Pancreas (tissue), 10 donors: Measurements from ENCODE around the gene GABARAP. TPM values are rescaled to one million over a fixed set of nuclear protein-coding genes. Genes with fewer than 3 reads are reported as not detected.

Experiments
- ATAC-seq, 4 donors: fragments of 200-7000 bp; cut with Tn5 transposase; one replicate each; pipeline versions ENCODE4 v1.8.0 to v1.9.1; 2020; ENCODE audit warnings: mild to moderate bottlenecking in 4 of 4, moderate library complexity in 4 of 4
- DNase-seq, 6 donors: peaks; one replicate each; pipeline ENCODE4 v3.0.0-alpha.2; 2020
- FAIRE-seq: peaks from 2 replicates; lab custom pipeline; 2012; peaks lifted over from hg19 to GRCh38; lab: Jason Lieb, UNC
- H3K27ac ChIP-seq, 4 donors: fragments of 200-600 bp; sonication (generic); 1 replicate in 3 of 4; 2 replicates in 1 of 4; pipeline versions ENCODE4 v1.5.0 to v1.8.0; 2020
- H3K27me3 ChIP-seq, 4 donors: fragments of 200-600 bp; one replicate each; pipeline ENCODE4 v1.8.0; 2021
- H3K36me3 ChIP-seq, 3 donors: fragments of 200-600 bp; sonication (generic) in 1 of 3; one replicate each; pipeline versions ENCODE4 v1.5.0 to v1.8.0; 2020 to 2021
- H3K4me1 ChIP-seq, 3 donors: fragments of 200-600 bp; one replicate each; pipeline ENCODE4 v1.8.0; 2021
- H3K4me3 ChIP-seq, 4 donors: fragments of 200-600 bp; sonication (generic) in 2 of 4; one replicate each; pipeline versions ENCODE4 v1.5.0 to v1.8.0; 2020 to 2021
- H3K9me3 ChIP-seq, 4 donors: fragments of 200-600 bp; one replicate each; pipeline ENCODE4 v1.8.0; 2021
- CTCF ChIP-seq, 4 donors: fragments of 200-600 bp; sonication (generic) in 3 of 4; IDR thresholded peaks; one replicate each; pipeline versions ENCODE4 v1.5.0 to v1.8.0; 2021; ENCODE audit warnings: antibody characterized with exemption in 4 of 4
- WGBS, 2 donors: extraction: QIAGEN DNeasy Blood & Tissue Kit; methylation state at CpG; one replicate each; pipeline ENCODE4 v1.1.7; 2013; 5-methylcytosine and 5-hydroxymethylcytosine counted together
- intact Hi-C, 3 donors: fragments of 100-400 bp; cut with DNase I; formaldehyde crosslinking; loops; one replicate each; pipeline versions ENCODE4 v1.11.1 to v1.14.2; 2022
- polyA plus RNA-seq, 2 donors: library from polyadenylated mRNA; stranded (reverse); fragments of 200-250 nt; gene quantifications; one replicate each; pipeline ENCODE4 v1.2.3, GENCODE V29; 2013
- total RNA-seq, 6 donors: library from RNA; stranded (reverse); fragmentation: NEBNext Ultra II Directional in 4 of 6; extraction: Animal tissue kit (Norgen Biotek cat#: 25700) in 4 of 6; gene quantifications; one replicate each; pipeline versions ENCODE4 v1.2.1 to v1.2.4, GENCODE V29; 2021 to 2023
- donor health status: healthy with polysubstance abuse.
- donor health status: DM: no; HTN: no; CAD: no; lungs with moderate emphysema.
- donor health status: DM: no; HTN: no; CAD: no.
- donor health status: control.
- donor health status: control.
- donor health status: Bipolar disorder and iron deficiency.
- donor health status: DM: yes; HTN: yes; CAD: no.
- donor health status: DM: no; HTN: no; CAD: no.
- donor health status: DM: no; HTN: no; CAD: no.
- donor health status: DM: yes; HTN: yes; CAD: no.

Gene GABARAP
- total and polyA plus RNA-seq, 8 donors, result 231 to 639 (median 312) TPM

GRCh38 chr17:7285679-7286078, 43.4 kb upstream of the GABARAP start:
- H3K36me3 ChIP-seq, result no peaks in the 10 kb centered on the region
- H3K4me3 ChIP-seq, result no peak overlapping the region
- no peak for FAIRE-seq
- H3K27me3 ChIP-seq, result no peaks in the 10 kb centered on the region
- 85 to 89% methylated on average over 12 of the region's 12 CpGs for WGBS, 2 donors
- H3K27ac ChIP-seq, result no peak overlapping the region
- H3K4me1 ChIP-seq, result peaks cover 4 to 13% (median 9%) of the 10 kb centered on the region in 3 donors
- intact Hi-C loops, result no loop called here
- DNase-seq, result no peak
- no peak for TF ChIP-seq CTCF (IDR thresholded peaks at IDR 0.05)
- H3K9me3 ChIP-seq, result no peaks in the 10 kb centered on the region
- ATAC-seq, result no peak

DNA sequence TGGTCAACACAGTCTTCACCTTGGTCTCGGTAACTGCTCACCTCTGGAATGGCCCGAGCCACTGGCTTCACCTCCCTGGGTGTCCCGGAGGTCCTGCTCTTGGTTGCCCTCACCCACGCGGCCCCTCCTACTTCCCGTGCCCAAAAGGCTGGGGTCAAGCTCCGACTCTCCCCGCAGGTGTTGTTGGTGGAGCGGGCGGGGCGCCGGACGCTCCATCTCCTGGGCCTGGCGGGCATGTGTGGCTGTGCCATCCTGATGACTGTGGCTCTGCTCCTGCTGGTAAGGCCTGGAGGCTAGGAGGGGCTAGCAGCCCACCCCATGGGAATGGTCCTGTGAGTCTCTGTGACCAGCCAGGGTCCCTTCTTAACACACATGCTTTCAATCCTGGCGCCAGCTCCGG, 42.7 kb upstream of the GABARAP start:
- 87 to 95% methylated on average over 16 of the region's 16 CpGs for WGBS, 2 donors
- FAIRE-seq, result no peak
- H3K27ac ChIP-seq, result no peak overlapping the region
- no peak overlapping the region for H3K4me3 ChIP-seq
- intact Hi-C loops, result no loop called here
- no peak for ATAC-seq
- H3K4me1 ChIP-seq, result peaks cover 5 to 14% (median 9%) of the 10 kb centered on the region in 3 donors
- no peak for DNase-seq
- no peak for TF ChIP-seq CTCF (IDR thresholded peaks at IDR 0.05)
- no peaks in the 10 kb centered on the region for H3K36me3 ChIP-seq
- no peaks in the 10 kb centered on the region for H3K9me3 ChIP-seq
- no peaks in the 10 kb centered on the region for H3K27me3 ChIP-seq

DNA sequence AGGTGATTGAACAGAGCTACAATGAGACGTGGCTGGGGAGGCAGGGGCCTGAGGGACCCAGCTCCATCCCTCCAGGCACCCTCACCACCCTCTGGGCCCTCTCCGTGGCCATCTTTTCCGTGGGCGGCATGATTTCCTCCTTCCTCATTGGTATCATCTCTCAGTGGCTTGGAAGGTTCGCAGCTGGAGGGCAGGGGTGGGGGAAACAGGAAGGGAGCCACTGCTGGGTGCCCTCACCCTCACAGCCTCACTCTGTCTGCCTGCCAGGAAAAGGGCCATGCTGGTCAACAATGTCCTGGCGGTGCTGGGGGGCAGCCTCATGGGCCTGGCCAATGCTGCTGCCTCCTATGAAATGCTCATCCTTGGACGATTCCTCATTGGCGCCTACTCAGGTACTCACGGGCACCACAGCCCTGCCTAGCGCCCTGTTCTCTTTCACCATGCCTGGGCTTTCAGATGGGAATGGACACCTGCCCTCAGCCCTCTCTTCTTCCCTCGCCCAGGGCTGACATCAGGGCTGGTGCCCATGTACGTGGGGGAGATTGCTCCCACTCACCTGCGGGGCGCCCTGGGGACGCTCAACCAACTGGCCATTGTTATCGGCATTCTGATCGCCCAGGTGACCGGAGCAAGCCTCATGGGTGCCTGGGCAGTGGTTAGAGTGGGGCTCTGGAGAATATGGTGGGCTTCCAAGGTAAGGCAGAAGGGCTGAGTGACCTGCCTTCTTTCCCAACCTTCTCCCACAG, 41.4 kb upstream of the GABARAP start:
- ATAC-seq, result no peak
- Histone ChIP-seq H3K9me3 (no peaks in the 10 kb centered on the region), H3K36me3 (no peaks in the 10 kb centered on the region), H3K4me3 (no peak overlapping the region), H3K27ac (no peak overlapping the region), H3K27me3 (no peaks in the 10 kb centered on the region), H3K4me1 (peaks cover 5 to 14% (median 9%) of the 10 kb centered on the region in 3 donors)
- TF ChIP-seq CTCF (IDR thresholded peaks at IDR 0.05), result no peak
- 86% methylated on average over 18 of the region's 18 CpGs for WGBS, 2 donors
- FAIRE-seq, result no peak
- DNase-seq, result no peak
- intact Hi-C loops, result no loop called here

- Histone ChIP-seq H3K27ac (no peak overlapping the region), H3K4me1 (peaks cover 5 to 14% (median 9%) of the 10 kb centered on the region in 3 donors), H3K27me3 (no peaks in the 10 kb centered on the region), H3K36me3 (no peaks in the 10 kb centered on the region), H3K9me3 (no peaks in the 10 kb centered on the region), H3K4me3 (no peak overlapping the region)
- ATAC-seq (no peak), FAIRE-seq (no peak), DNase-seq (no peak)
- intact Hi-C loops, result no loop called here
- WGBS, 2 donors, result 50 to 52% methylated on average over 6 of the region's 6 CpGs
- no peak for TF ChIP-seq CTCF (IDR thresholded peaks at IDR 0.05)
These were observed 40.6 kb upstream of the GABARAP start for GRCh38 chr17:7282752-7283321.
